Right forelimb (tissue), 1 donor: ENCODE data around the gene LRRC66.
A peak's percentile ranks its signal among the peaks of the same experiment; 100 is the strongest.

Source experiments
- DNase-seq: peaks from one replicate; pipeline ENCODE4 v3.0.0-alpha.2; 2018

LRRC66 gene, protein sequence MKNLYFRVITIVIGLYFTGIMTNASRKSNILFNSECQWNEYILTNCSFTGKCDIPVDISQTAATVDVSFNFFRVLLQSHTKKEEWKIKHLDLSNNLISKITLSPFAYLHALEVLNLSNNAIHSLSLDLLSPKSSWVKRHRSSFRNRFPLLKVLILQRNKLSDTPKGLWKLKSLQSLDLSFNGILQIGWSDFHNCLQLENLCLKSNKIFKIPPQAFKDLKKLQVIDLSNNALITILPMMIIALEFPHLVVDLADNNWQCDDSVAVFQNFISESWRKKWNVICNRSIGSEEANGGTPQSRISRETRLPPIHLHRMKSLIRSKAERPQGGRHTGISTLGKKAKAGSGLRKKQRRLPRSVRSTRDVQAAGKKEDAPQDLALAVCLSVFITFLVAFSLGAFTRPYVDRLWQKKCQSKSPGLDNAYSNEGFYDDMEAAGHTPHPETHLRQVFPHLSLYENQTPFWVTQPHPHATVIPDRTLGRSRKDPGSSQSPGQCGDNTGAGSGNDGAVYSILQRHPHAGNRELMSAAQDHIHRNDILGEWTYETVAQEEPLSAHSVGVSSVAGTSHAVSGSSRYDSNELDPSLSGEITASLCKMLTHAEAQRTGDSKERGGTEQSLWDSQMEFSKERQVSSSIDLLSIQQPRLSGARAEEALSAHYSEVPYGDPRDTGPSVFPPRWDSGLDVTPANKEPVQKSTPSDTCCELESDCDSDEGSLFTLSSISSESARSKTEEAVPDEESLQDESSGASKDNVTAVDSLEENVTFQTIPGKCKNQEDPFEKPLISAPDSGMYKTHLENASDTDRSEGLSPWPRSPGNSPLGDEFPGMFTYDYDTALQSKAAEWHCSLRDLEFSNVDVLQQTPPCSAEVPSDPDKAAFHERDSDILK

DNA sequence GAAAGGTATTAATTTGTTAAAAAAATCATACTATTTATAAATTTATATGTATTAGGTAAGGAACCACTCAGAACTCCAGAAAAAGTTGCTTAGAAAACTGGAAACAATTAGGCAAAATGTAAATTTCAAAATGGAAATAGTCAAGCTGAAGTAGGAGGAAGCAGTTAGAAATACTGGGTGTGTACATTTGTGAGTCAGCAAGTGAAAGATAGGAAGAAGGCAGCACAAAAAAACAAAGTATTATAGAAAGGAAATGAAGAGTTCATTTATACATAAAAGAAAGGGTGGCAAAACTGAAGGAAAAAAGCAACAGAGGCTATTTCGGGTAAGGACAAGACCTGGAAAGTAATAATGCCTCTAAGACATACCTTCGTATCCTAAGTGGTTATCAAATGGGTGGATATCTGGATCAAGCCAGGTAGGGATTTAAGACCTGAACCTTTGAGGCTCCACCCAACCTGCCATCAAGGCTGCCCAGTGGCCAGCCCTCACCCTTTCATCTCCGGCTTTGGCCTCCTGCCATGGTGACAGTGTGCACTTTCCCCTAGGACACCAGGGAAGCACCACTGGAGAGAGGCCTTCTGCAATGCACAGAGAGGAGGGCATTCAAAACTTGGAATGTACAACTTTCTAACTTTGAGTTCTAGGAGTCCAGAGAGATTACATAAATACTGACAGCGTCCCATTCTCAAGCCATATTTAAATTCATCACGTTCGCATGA, at the start of gene LRRC66:
TSS of gene LRRC66 (minus strand) at position 428 of the 722 bp plus-strand sequence. CDS start 2,750 bp downstream, outside the sequence.
- DNase-seq = no peak

DNA sequence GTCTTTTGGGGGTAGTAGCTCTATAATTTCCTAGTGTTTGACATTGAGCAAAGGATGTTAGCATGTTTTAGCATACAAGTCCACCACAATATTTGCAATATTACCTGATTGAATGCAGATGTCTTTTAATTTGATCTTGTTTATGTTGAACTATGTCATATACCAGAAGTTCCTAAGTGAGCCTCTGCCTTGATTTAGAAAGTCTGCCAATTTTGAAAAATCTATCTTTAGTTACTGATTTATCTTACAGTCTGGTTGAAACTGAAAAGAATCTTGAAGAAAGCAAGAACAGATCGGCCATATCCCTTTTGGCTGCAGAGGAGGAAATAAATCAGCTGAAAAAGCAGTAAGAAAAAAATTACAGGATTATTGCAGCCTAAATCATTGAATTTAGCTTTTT, 49.4 kb upstream of the LRRC66 start:
- DNase-seq = no peak

GRCh38 chr4:52059372-52059771, 39.2 kb upstream of the LRRC66 start:
- DNase-seq = no peak

- DNase-seq = no peak
These were observed 38.1 kb upstream of the LRRC66 start for GRCh38 chr4:52058275-52058674.

DNA sequence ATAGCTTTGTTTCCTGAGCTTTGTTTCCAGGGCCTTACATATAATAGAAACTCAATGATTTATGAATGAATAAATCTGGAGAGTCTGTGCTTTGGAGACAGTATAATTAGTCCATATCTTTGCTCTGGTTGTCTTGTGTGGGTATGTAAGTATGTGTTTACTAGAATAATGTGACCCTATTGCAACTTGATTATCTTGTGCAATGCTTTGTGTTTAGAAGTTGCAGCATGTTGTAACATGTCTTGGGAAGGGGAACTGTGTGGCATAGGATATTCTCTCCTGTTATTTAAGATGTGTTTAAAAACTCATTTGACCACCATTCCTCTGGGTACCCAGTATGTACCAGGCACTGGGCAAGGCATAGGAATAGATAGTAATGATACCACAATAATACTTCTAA, 37.0 kb upstream of the LRRC66 start:
- no peak for DNase-seq

DNA sequence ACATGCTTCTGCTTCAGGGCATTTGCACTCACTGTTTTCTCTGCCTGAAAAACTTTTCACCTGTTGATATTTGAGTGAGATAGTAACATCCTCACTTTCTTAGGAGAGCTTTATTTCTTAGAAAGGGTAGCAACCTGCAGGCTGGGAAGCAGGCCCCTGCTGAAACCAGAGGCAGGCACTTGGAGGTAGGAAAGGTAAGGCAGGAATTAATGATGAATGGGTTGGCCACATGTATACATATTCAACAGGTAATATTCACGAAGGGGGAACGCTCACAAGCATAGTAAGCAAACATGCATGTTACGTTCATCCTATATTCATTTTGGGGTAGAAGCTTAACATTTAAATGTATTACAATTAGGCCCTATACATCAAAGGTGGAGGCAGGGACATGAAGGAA, 34.1 kb upstream of the LRRC66 start:
- DNase-seq = no peak

GRCh38 chr4:52052475-52052780, 32.3 kb upstream of the LRRC66 start:
- DNase-seq = no peak

- peak; percentile 79 for DNase-seq
These were observed 31.7 kb upstream of the LRRC66 start for GRCh38 chr4:52051615-52052474.

- DNase-seq = peak; percentile 69
These were observed 31.1 kb upstream of the LRRC66 start, which contains the start of gene SPATA18 for GRCh38 chr4:52051213-52051614. Gene SPATA18, plus strand, starts transcription at chr4:52051304. Its CDS starts 401 bp downstream, at chr4:52051705.

- DNase-seq = no peak
These were observed 29.1 kb upstream of the LRRC66 start for GRCh38 chr4:52049266-52049665.

DNA sequence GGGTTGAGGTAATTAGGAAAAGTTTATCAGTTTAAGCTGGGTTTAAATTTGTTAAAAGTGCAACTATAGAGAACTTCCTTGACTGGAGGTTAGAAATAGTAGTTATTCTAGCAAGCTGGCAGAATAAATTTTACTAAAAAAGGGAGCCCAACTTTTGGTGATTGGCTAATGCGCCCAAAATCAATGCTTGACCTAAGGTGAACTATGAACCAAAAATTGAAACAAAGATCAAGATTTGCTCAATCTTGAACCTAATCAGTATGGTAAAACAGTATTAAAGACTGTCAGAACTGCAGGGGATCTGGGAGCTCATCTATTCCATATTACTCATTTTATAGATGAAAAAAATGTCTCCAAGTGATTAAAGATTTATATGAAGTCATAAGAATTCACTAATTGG, 24.9 kb upstream of the LRRC66 start:
- DNase-seq = no peak

- DNase-seq = peak; percentile 89
These were observed 18.1 kb upstream of the LRRC66 start, which contains the start of gene SGCB for GRCh38 chr4:52038103-52038912. Gene SGCB, minus strand, starts transcription at chr4:52038299. Its CDS starts 40 bp downstream, at chr4:52038259.

DNA sequence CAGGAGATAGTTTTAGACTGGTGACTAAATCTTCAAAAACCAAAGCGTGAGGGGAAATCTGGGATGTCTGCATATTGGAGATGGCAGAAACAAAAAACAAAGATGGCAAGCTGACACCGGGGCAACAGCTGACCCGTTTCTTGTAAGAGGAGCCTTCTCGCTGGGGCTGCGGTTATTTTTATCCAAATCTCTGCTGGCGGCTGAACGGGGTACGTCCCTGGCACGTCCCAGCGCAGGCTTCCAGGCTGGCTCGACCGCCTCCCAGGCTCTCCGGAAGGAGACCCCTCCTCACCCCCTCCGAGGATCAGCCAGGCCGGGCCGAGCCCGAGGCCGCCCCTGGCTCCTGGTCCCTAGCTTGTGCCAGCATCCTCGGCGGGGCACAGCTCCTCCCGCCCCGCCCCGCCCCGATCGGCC, 17.5 kb upstream of the LRRC66 start:
- DNase-seq = peak; percentile 80

GRCh38 chr4:52036886-52037530, 16.8 kb upstream of the LRRC66 start:
- DNase-seq = no peak

- DNase-seq = no peak
These were observed 15.0 kb upstream of the LRRC66 start for GRCh38 chr4:52035190-52035589.

- DNase-seq = no peak
These were observed 11.8 kb upstream of the LRRC66 start for GRCh38 chr4:52032005-52032404.

DNA sequence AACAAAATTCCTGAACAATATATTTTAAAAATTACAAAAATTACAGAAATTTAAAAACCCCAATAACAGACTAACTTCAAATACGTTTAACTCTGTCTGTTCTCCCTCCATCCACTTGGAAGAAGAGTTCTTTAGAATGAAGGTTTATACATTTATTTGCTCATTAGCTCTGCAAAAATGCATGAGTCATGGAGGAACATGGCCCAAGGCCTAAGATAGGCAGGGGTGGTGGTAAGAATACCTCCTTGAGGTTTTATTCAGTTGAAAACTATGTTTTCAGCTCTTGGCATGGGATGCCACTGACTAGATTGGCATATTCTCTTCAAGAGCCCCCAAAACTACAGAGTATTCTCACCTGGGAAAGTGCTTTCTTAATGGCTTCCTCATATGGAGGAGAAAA, 8.8 kb upstream of the LRRC66 start:
- no peak for DNase-seq

- no peak for DNase-seq
These were observed 2.3 kb downstream of the LRRC66 start for GRCh38 chr4:52017814-52018213.

DNA sequence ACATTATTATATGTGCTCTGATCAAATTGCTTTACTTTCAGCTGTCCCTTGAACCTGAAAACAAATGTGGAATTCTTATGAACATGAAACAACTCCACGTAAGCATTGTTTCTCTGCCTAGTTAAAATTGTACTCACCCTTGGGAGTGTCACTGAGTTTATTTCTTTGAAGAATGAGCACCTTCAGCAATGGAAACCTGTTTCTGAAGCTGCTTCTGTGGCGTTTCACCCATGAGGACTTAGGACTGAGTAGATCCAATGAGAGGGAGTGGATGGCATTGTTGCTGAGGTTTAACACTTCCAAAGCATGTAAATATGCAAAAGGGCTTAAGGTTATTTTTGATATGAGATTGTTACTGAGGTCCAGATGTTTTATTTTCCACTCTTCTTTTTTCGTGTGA, 3.2 kb downstream of the LRRC66 start:
- no peak for DNase-seq

GRCh38 chr4:52015366-52015765, 4.8 kb downstream of the LRRC66 start:
- no peak for DNase-seq

DNA sequence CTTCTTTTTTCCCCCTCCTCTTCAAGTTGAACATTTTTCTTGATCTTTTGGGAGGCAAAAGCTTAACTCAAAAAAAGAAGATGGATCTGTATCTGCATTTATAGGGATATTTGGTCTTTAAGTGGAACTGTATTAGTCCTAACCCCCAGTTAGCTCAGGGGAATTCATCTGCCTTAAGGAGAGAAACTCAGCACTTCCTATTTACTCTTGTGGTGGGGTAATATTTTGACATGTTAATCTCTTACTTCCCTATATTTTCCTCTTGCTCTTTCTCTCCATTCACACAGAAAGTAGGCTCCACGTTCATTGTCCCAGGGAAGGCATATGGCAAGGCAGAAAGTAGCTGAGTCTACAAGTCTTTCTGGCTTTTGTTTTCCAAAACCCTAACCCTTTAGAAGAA, 5.3 kb downstream of the LRRC66 start:
- no peak for DNase-seq
